ENCODE results near the gene AURKB. TPM values are rescaled to one million over a fixed set of nuclear protein-coding genes. Genes with fewer than 3 reads are reported as not detected.

The AURKB gene
- total RNA-seq, 4 donors from 2014 or later: 12.8 TPM; not detected in 3

GRCh38 chr17:8244768-8245167 is 34.4 kb upstream of the AURKB start:
- Histone ChIP-seq H3K4me1 (peaks cover 0 to 3% of the 10 kb centered on the region in 2 donors), H3K4me3 (no peak overlapping the region), H3K27ac (no peak overlapping the region), H3K27me3 (no peaks in the 10 kb centered on the region), H3K9me3 (no peaks in the 10 kb centered on the region), H3K36me3 (no peaks in the 10 kb centered on the region)
- intact Hi-C loops (cut with DNase I; ENCODE audit: low total_unique reads): no loop called here
- TF ChIP-seq POLR2A (IDR thresholded peaks at IDR 0.05): no peak
- no peak for TF ChIP-seq CTCF (IDR thresholded peaks at IDR 0.05)
- DNase-seq: no peak

DNA sequence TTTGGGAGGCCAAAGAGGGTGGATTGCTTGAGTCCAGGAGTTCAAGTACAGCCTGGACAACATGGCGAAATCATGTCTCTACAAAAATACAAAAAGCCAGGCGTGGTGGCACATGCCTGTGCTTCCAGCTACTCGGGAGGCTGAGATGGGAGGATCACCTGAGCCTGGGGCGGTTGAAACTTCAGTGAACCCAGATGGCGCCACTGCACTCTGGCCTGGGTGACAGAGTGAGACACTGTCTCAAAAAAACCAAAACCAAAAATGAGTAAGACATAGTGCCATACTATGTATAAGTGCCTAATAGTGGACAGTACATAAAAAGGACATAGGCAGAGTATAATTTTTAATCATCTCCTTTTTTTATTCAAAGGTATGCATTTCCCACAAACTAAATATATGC is 33.5 kb upstream of the AURKB start:
- Histone ChIP-seq H3K36me3 (no peaks in the 10 kb centered on the region), H3K9me3 (no peaks in the 10 kb centered on the region), H3K27me3 (no peaks in the 10 kb centered on the region), H3K27ac (no peak overlapping the region), H3K4me1 (no peaks in the 10 kb centered on the region), H3K4me3 (no peak overlapping the region)
- TF ChIP-seq CTCF (IDR thresholded peaks at IDR 0.05) (no peak), POLR2A (IDR thresholded peaks at IDR 0.05) (no peak)
- DNase-seq: no peak
- intact Hi-C loops (cut with DNase I; ENCODE audit: low total_unique reads): no loop called here

- Histone ChIP-seq H3K36me3 (no peaks in the 10 kb centered on the region), H3K4me1 (no peaks in the 10 kb centered on the region), H3K9me3 (no peaks in the 10 kb centered on the region), H3K27ac (no peak overlapping the region), H3K4me3 (no peak overlapping the region), H3K27me3 (no peaks in the 10 kb centered on the region)
- DNase-seq: no peak
- intact Hi-C loops (cut with DNase I; ENCODE audit: low total_unique reads): no loop called here
- TF ChIP-seq CTCF (IDR thresholded peaks at IDR 0.05) (no peak), POLR2A (IDR thresholded peaks at IDR 0.05) (no peak)
Measured at GRCh38 chr17:8237886-8238285, 27.5 kb upstream of the AURKB start.

- H3K4me1 ChIP-seq: no peaks in the 10 kb centered on the region
- H3K4me3 ChIP-seq: no peak overlapping the region
- TF ChIP-seq CTCF (IDR thresholded peaks at IDR 0.05): no peak
- no peak for TF ChIP-seq POLR2A (IDR thresholded peaks at IDR 0.05)
- no peaks in the 10 kb centered on the region for H3K9me3 ChIP-seq
- H3K27ac ChIP-seq: no peak overlapping the region
- H3K36me3 ChIP-seq: no peaks in the 10 kb centered on the region
- intact Hi-C loops (cut with DNase I; ENCODE audit: low total_unique reads): no loop called here
- DNase-seq: no peak
- no peaks in the 10 kb centered on the region for H3K27me3 ChIP-seq
Measured at GRCh38 chr17:8237175-8237574, 26.8 kb upstream of the AURKB start.

- intact Hi-C loops (cut with DNase I; ENCODE audit: low total_unique reads): no loop called here
Measured at GRCh38 chr17:8235676-8236075, 25.3 kb upstream of the AURKB start.

More at GRCh38 chr17:8235676-8236075, 25.3 kb upstream of the AURKB start:
- no peaks in the 10 kb centered on the region for H3K4me1 ChIP-seq
- H3K27ac ChIP-seq: no peak overlapping the region
- no peak for DNase-seq
- H3K4me3 ChIP-seq: no peak overlapping the region
- no peaks in the 10 kb centered on the region for H3K36me3 ChIP-seq
- H3K27me3 ChIP-seq: no peaks in the 10 kb centered on the region
- H3K9me3 ChIP-seq: no peaks in the 10 kb centered on the region
- TF ChIP-seq CTCF (IDR thresholded peaks at IDR 0.05): no peak
- no peak for TF ChIP-seq POLR2A (IDR thresholded peaks at IDR 0.05)
